ENCODE results near the gene GRID1. TPM values are rescaled to one million over a fixed set of nuclear protein-coding genes. Genes with fewer than 3 reads are reported as not detected.

Gene GRID1
- total and polyA plus RNA-seq, 9 of the 15 experiments (the other 6 are each of a cell fraction or from before 2014, with no cell fraction given): 0.01 to 7.2 (median 1.2) TPM

GRCh38 chr10:86363184-86363832 lies 3.3 kb downstream of the GRID1 start (continued):
- no peak for TF ChIP-seq FOXK1 (CRISPR knock-in tag; IDR thresholded peaks at IDR 0.05; ENCODE audit: borderline replicate concordance)
- TF ChIP-seq, protein P1, sequence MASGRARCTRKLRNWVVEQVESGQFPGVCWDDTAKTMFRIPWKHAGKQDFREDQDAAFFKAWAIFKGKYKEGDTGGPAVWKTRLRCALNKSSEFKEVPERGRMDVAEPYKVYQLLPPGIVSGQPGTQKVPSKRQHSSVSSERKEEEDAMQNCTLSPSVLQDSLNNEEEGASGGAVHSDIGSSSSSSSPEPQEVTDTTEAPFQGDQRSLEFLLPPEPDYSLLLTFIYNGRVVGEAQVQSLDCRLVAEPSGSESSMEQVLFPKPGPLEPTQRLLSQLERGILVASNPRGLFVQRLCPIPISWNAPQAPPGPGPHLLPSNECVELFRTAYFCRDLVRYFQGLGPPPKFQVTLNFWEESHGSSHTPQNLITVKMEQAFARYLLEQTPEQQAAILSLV (tag; IDR thresholded peaks at IDR 0.05): no peak

- no peak overlapping the region for H3K9ac ChIP-seq (ENCODE audit: insufficient read depth in 1 of 2, low read depth in 2 of 2, low read length in 2 of 2)
- no peak overlapping the region for H2AFZ ChIP-seq (ENCODE audit: low read depth, low read length)
- no peaks in the 10 kb centered on the region for H3K79me2 ChIP-seq (ENCODE audit: control insufficient read depth, insufficient read depth, low read length)
- H3K36me3 ChIP-seq (ENCODE audit: control insufficient read depth, insufficient read depth, low read length): no peaks in the 10 kb centered on the region
- TF ChIP-seq ETS1 (conservative IDR thresholded peaks at IDR 0.05; ENCODE audit: control insufficient read depth, low read depth, low read length): no peak
- TF ChIP-seq ZNF280B (CRISPR knock-in tag; IDR thresholded peaks at IDR 0.05): no peak
- TF ChIP-seq ESRRB (CRISPR knock-in tag; IDR thresholded peaks at IDR 0.05; ENCODE audit: borderline replicate concordance): no peak
- no peak for TF ChIP-seq KLF6 (CRISPR knock-in tag; IDR thresholded peaks at IDR 0.05; ENCODE audit: borderline replicate concordance)
- TF ChIP-seq CGGBP1 (CRISPR knock-in tag; IDR thresholded peaks at IDR 0.05): no peak
- TF ChIP-seq SMAD2 (IDR thresholded peaks at IDR 0.05; ENCODE audit: low read depth, low read length): no peak
- no peak for TF ChIP-seq ZNF696 (CRISPR knock-in tag; conservative IDR thresholded peaks at IDR 0.05)
- no peak for TF ChIP-seq PTBP1 (IDR thresholded peaks at IDR 0.05; ENCODE audit: low read depth, low read length)
- no peak for TF ChIP-seq DNMT1 (IDR thresholded peaks at IDR 0.05)
- TF ChIP-seq PTTG1 (tag; IDR thresholded peaks at IDR 0.05; ENCODE audit: low read depth): no peak
- TF ChIP-seq ATF3 (IDR thresholded peaks at IDR 0.05): no peak
- no peak for TF ChIP-seq ATF3 (CRISPR knock-in tag; conservative IDR thresholded peaks at IDR 0.05)
- TF ChIP-seq FOXA3 (CRISPR knock-in tag; conservative IDR thresholded peaks at IDR 0.05 in 1 of 2, IDR thresholded peaks at IDR 0.05 in 1 of 2): no peak
- intact Hi-C loops (cut with micrococcal nuclease) (no loop called here), in situ Hi-C loops (cut with MboI) (no loop called here)
- no peak for FAIRE-seq
- no peaks in the 10 kb centered on the region for H3K9me1 ChIP-seq (ENCODE audit: control insufficient read depth, insufficient read depth, low read length)
- CTCF ChIA-PET (ENCODE audit: low intra/inter-chr PET ratio): no interaction called here
- WGBS (ENCODE audit: insufficient coverage, low coverage, missing lambda C conversion rate): 12% methylated on average over 10 of the region's 15 CpGs
- DNase-seq (ENCODE audit: extremely low read depth in 1 of 4, low spot score in 3 of 4): no peak
- H3K27ac ChIP-seq (ENCODE audit: extremely low read depth, low read depth, low read length): no peak overlapping the region
- no peak for ATAC-seq
- POLR2A ChIA-PET: no interaction called here
- H3K4me3 ChIP-seq: no peak overlapping the region
- H3K4me2 ChIP-seq (ENCODE audit: insufficient read depth, low read length): no peak overlapping the region
- no peaks in the 10 kb centered on the region for H3K9me3 ChIP-seq (replicated peaks; ENCODE audit: control insufficient read depth, insufficient read depth, low read depth, low read length)
- peaks cover 0 to 23% of the 10 kb centered on the region in 2 experiments; a peak in 2 of 5 replicates for H3K4me1 ChIP-seq (replicated peaks in 1 of 2; ENCODE audit: control insufficient read depth in 2 of 2, insufficient read depth in 2 of 2, low read length in 2 of 2)
- BruUV-seq (replicated peaks): no TSS peak
- H3K27me3 ChIP-seq (ENCODE audit: control insufficient read depth in 2 of 2, insufficient read depth in 2 of 2, low read length in 2 of 2): peaks cover 4 to 42% of the 10 kb centered on the region in 2 experiments; a peak in 3 of 5 replicates
- H4K20me1 ChIP-seq (replicated peaks; ENCODE audit: control insufficient read depth, insufficient read depth, low read length): no peaks in the 10 kb centered on the region
These were observed 3.9 kb downstream of the GRID1 start for GRCh38 chr10:86362586-86363183.
